Measurements from ENCODE around the gene VSX1.

VSX1 gene

DNA sequence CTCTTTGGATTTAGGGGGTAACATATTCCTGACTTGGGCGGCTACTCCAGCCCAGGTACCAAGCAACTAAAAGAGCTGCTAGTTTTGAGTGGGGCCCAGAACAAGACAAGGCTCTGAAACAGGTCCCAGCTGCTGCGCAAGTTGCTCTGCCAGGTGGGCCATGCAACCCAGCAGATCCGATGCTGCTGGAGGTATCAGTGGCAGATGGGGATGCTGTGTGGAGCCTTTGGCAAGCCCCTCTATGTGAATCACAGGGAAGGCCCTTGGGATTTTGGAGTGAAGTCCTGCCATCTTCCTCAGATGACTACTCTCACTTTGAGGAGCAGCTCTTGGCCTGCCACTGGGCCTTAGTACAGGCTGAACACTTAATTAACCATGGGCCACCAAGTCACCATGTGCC lies 43.7 kb upstream of the VSX1 start:
- no peak overlapping the region for H3K4me3 ChIP-seq (ENCODE audit: low read depth, low read length)
- TF ChIP-seq CTCF (IDR thresholded peaks at IDR 0.05; ENCODE audit: control insufficient read depth, extremely low read depth, insufficient read depth) = no peak
- DNase-seq (ENCODE audit: low read depth) = no peak

DNA sequence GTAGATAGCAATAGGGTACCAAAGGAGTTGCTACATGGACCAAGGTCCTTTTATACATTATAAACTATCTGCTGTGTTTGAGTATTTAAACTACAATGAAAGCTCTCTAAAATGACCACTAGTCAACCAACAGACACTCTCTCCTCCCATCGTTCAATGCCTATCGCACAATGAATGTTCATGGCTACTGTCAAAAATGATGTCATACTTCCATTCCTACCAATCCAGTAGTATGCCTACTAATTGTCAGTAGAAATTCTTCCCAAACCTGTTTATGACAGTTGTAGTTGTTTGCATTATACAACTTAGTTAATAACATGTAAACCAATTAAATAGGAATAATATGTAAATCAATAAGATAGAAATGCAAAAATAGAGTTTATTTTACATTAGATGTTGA lies 39.0 kb upstream of the VSX1 start:
- DNase-seq (ENCODE audit: low read depth) = no peak
- no peak overlapping the region for H3K4me3 ChIP-seq (ENCODE audit: low read depth, low read length)
- no peak for TF ChIP-seq CTCF (IDR thresholded peaks at IDR 0.05; ENCODE audit: control insufficient read depth, extremely low read depth, insufficient read depth)

- TF ChIP-seq CTCF (IDR thresholded peaks at IDR 0.05; ENCODE audit: control insufficient read depth, extremely low read depth, insufficient read depth) = no peak
- H3K4me3 ChIP-seq (ENCODE audit: low read depth, low read length) = no peak overlapping the region
- DNase-seq (ENCODE audit: low read depth) = no peak
Observed at GRCh38 chr20:25120457-25120856, 38.5 kb upstream of the VSX1 start.

DNA sequence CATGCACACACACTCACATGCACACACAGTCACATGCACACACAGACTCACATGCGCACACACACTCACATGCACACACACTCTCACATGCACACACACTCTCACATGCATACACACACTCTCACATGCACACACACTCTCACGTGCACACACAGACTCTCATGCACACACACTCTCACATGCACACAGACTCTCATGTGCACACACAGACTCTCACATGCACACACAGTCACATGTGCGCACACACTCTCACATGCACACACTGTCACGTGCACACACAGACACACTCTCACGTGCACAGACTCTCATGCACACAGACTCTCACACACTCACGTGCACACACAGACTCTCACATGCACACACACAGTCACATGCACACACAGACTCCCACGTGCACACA lies 36.6 kb upstream of the VSX1 start:
- DNase-seq (ENCODE audit: low read depth) = no peak
- H3K4me3 ChIP-seq (ENCODE audit: low read depth, low read length) = no peak overlapping the region
- no peak for TF ChIP-seq CTCF (IDR thresholded peaks at IDR 0.05; ENCODE audit: control insufficient read depth, extremely low read depth, insufficient read depth)

GRCh38 chr20:25117990-25118389 lies 36.0 kb upstream of the VSX1 start:
- no peak for TF ChIP-seq CTCF (IDR thresholded peaks at IDR 0.05; ENCODE audit: control insufficient read depth, extremely low read depth, insufficient read depth)
- no peak overlapping the region for H3K4me3 ChIP-seq (ENCODE audit: low read depth, low read length)

GRCh38 chr20:25116739-25117458 lies 35.0 kb upstream of the VSX1 start:
- no peak for TF ChIP-seq CTCF (IDR thresholded peaks at IDR 0.05; ENCODE audit: control insufficient read depth, extremely low read depth, insufficient read depth)
- H3K4me3 ChIP-seq (ENCODE audit: low read depth, low read length) = no peak overlapping the region
- no peak for DNase-seq (ENCODE audit: low read depth)

More at GRCh38 chr20:25117990-25118389, 36.0 kb upstream of the VSX1 start:
- DNase-seq (ENCODE audit: low read depth) = no peak

- TF ChIP-seq CTCF (IDR thresholded peaks at IDR 0.05; ENCODE audit: control insufficient read depth, extremely low read depth, insufficient read depth) = no peak
- H3K4me3 ChIP-seq (ENCODE audit: low read depth, low read length) = no peak overlapping the region
- DNase-seq (ENCODE audit: low read depth) = no peak
Observed at GRCh38 chr20:25103526-25103925, 21.6 kb upstream of the VSX1 start.

All from LNCaP clone FGC (cell line).